ENCODE data around the gene PAWR. TPM values are rescaled to one million over a fixed set of nuclear protein-coding genes. Genes with fewer than 3 reads are reported as not detected.

Gene PAWR
- total RNA-seq, 1 experiment from 2014 or later, result 106 TPM

DNA sequence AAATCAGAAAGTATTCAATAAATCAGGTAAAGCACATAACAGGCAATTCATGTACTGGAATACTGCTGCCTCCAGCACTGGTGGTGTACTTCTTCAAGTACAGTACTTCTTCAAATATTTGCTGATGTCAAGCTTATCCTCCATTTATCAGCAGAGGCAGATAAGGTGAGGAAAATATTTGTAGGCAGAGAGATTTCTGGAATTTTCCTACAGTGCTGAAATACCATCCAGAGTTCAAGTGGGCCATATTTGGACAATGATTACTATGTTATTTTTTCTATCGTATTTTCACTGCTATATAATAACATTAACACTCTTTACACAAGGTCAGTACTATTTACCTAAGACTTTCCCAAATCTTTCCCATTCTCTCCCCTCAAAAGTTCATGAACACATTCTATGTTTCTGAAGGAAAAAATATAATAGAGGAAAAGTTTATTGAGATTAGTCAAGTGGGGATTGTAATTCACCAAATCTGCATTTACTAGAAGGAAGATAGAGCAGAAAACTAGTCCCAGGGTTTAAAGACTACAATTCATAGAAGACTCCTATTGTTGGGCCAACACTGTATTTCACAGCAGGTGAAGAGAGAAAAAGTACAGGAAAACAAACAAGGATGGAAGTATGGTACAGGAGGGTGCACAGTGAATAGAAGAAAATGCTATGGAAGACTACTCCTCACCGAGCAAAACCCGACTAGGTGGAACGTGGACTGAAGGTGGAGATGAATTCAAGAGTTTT lies 141.1 kb downstream of the PAWR start:
- no TSS peak for BruUV-seq (replicated peaks)
- Histone ChIP-seq H4K20me1 (ENCODE audit: insufficient read depth) (no peaks in the 10 kb centered on the region), H3K4me2 (ENCODE audit: low read length) (peak overlapping the region; percentile 5; the same call in 1 of the 2 replicates), H3K9ac (ENCODE audit: low read length) (no peak overlapping the region), H3K36me3 (ENCODE audit: control insufficient read depth in 1 of 2, insufficient read depth in 2 of 2, low read length in 2 of 2) (peaks cover 0 to 8% of the 10 kb centered on the region in 2 experiments; a peak in 1 of 4 replicates), H3K9me3 (ENCODE audit: control insufficient read depth in 1 of 2, insufficient read depth in 1 of 2, low read depth in 1 of 2, low read length in 2 of 2) (no peaks in the 10 kb centered on the region), H3K9me2 (ENCODE audit: insufficient read depth) (no peaks in the 10 kb centered on the region), H3K27ac (ENCODE audit: low read depth, low read length) (peak overlapping the region; percentile 14; the same call in 1 of the 2 replicates), H2AFZ (ENCODE audit: low read depth, low read length, poor library complexity, severe bottlenecking) (no peak overlapping the region), H3K4me1 (ENCODE audit: control insufficient read depth in 1 of 2, insufficient read depth in 2 of 2, low read length in 2 of 2) (peaks cover 28 to 48% of the 10 kb centered on the region in 2 experiments), H3K79me2 (ENCODE audit: insufficient read depth, low read length) (no peaks in the 10 kb centered on the region), H3K27me3 (ENCODE audit: insufficient read depth, low read length) (no peaks in the 10 kb centered on the region), H3K4me3 (replicated peaks in 1 of 2; ENCODE audit: low read depth in 1 of 2, low read length in 2 of 2) (no peak overlapping the region)
- intact Hi-C loops (cut with micrococcal nuclease), result no loop called here
- no peak for ATAC-seq
- no peak for DNase-seq (ENCODE audit: low read depth, low spot score)
- ChIA-PET RAD21 (ENCODE audit: low non-redundant PET in 1 of 2, low total read pairs in 2 of 2, uncharacterized antibody in 2 of 2, unreplicated experiment in 2 of 2) (no interaction called here), POLR2A (no interaction called here), CTCF (no interaction called here)
- TF ChIP-seq SP1 (IDR thresholded peaks at IDR 0.05; ENCODE audit: low read depth) (no peak), EZH2 (IDR thresholded peaks at IDR 0.05) (no peak), SRF (IDR thresholded peaks at IDR 0.05; ENCODE audit: low read depth) (no peak), EGR1 (IDR thresholded peaks at IDR 0.05; ENCODE audit: low read depth) (no peak)
- TF ChIP-seq, protein P1, sequence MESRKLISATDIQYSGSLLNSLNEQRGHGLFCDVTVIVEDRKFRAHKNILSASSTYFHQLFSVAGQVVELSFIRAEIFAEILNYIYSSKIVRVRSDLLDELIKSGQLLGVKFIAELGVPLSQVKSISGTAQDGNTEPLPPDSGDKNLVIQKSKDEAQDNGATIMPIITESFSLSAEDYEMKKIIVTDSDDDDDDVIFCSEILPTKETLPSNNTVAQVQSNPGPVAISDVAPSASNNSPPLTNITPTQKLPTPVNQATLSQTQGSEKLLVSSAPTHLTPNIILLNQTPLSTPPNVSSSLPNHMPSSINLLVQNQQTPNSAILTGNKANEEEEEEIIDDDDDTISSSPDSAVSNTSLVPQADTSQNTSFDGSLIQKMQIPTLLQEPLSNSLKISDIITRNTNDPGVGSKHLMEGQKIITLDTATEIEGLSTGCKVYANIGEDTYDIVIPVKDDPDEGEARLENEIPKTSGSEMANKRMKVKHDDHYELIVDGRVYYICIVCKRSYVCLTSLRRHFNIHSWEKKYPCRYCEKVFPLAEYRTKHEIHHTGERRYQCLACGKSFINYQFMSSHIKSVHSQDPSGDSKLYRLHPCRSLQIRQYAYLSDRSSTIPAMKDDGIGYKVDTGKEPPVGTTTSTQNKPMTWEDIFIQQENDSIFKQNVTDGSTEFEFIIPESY (IDR thresholded peaks at IDR 0.05; ENCODE audit: extremely low read depth, insufficient replicate concordance, low read length), result no peak

DNA sequence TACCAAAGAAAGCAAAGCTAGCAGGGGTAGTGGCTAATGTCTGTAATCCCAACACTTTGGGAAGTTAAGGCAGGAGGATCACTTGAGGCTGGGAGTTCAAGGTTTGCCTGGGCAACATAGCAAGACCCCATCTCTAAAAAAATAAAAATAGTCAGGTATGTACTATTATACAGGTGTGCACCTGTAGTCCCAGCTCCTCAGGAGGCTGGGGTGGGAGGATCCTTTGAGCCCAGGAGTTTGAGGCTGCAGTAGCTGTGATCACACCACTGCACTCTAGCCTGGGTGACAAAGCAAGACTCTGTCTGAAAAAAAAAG lies 142.2 kb downstream of the PAWR start:
- Histone ChIP-seq H3K4me2 (ENCODE audit: low read length) (peak overlapping the region; percentile 73), H3K9me2 (ENCODE audit: insufficient read depth) (no peaks in the 10 kb centered on the region), H3K9me3 (ENCODE audit: control insufficient read depth in 1 of 2, insufficient read depth in 1 of 2, low read depth in 1 of 2, low read length in 2 of 2) (no peaks in the 10 kb centered on the region), H3K79me2 (ENCODE audit: insufficient read depth, low read length) (no peaks in the 10 kb centered on the region), H4K20me1 (ENCODE audit: insufficient read depth) (no peaks in the 10 kb centered on the region), H2AFZ (ENCODE audit: low read depth, low read length, poor library complexity, severe bottlenecking) (no peak overlapping the region), H3K4me3 (replicated peaks in 1 of 2; ENCODE audit: low read depth in 1 of 2, low read length in 2 of 2) (peak overlapping the region in 1 of 2 experiments; percentile 30; a peak in 1 of 4 replicates), H3K9ac (ENCODE audit: low read length) (peak overlapping the region; percentile 44), H3K4me1 (ENCODE audit: control insufficient read depth in 1 of 2, insufficient read depth in 2 of 2, low read length in 2 of 2) (peaks cover 28 to 48% of the 10 kb centered on the region in 2 experiments), H3K27me3 (ENCODE audit: insufficient read depth, low read length) (no peaks in the 10 kb centered on the region), H3K27ac (ENCODE audit: low read depth, low read length) (peak overlapping the region; percentile 85), H3K36me3 (ENCODE audit: control insufficient read depth in 1 of 2, insufficient read depth in 2 of 2, low read length in 2 of 2) (peaks cover 0 to 8% of the 10 kb centered on the region in 2 experiments; a peak in 1 of 4 replicates)
- intact Hi-C loops (cut with micrococcal nuclease), result no loop called here
- ATAC-seq (no peak), DNase-seq (ENCODE audit: low read depth, low spot score) (no peak)
- ChIA-PET POLR2A (no interaction called here), RAD21 (ENCODE audit: low non-redundant PET in 1 of 2, low total read pairs in 2 of 2, uncharacterized antibody in 2 of 2, unreplicated experiment in 2 of 2) (no interaction called here), CTCF (interaction anchor here (0.7 kb wide), 1 partner anchor 990 kb away, joined by 3 read pairs; no protein-coding TSS in a partner anchor)
- BruUV-seq (replicated peaks), result no TSS peak
- TF ChIP-seq JUND (IDR thresholded peaks at IDR 0.05) (no peak), POLR2AphosphoS5 (IDR thresholded peaks at IDR 0.05; ENCODE audit: low read depth, low read length) (no peak), EGR1 (IDR thresholded peaks at IDR 0.05; ENCODE audit: low read depth) (no peak), POLR2A (IDR thresholded peaks at IDR 0.05; ENCODE audit: borderline replicate concordance, extremely low read depth, insufficient read depth, insufficient read length) (no peak), RAD21 (IDR thresholded peaks at IDR 0.05; ENCODE audit: low read depth) (no peak), CEBPB (IDR thresholded peaks at IDR 0.05; ENCODE audit: low read depth) (no peak), FOSL1 (IDR thresholded peaks at IDR 0.05; ENCODE audit: low read depth) (no peak), ELF1 (IDR thresholded peaks at IDR 0.05; ENCODE audit: borderline replicate concordance, low read depth) (no peak), YY1 (IDR thresholded peaks at IDR 0.05; ENCODE audit: extremely low read depth, insufficient replicate concordance, low read depth, low read length) (no peak), EZH2phosphoT487 (IDR thresholded peaks at IDR 0.05; ENCODE audit: borderline replicate concordance) (no peak), ZNF274 (IDR thresholded peaks at IDR 0.05; ENCODE audit: low read depth, low read length) (no peak), TCF7L2 (IDR thresholded peaks at IDR 0.05; ENCODE audit: borderline replicate concordance, extremely low read depth, insufficient read depth, insufficient read length) (no peak), ZFX (IDR thresholded peaks at IDR 0.05) (no peak), SP1 (IDR thresholded peaks at IDR 0.05; ENCODE audit: low read depth) (no peak)
- TF ChIP-seq, protein P1 (IDR thresholded peaks at IDR 0.05; ENCODE audit: extremely low read depth, insufficient replicate concordance, low read length), result no peak
